NCI-H524 (cell line): ENCODE measurements around the gene IPO8.
"Not testable (repeated sequence)": the region's sequence is repeated elsewhere in the genome, so short reads cannot be mapped to it uniquely, and the experiment has no call there.

Experiments
- DNase-seq, 2 experiments: peaks; one replicate each; lab custom pipeline; 2025; lab: John Stamatoyannopoulos, UW

The IPO8 gene

GRCh38 chr12:30691122-30691879 lies 4.4 kb downstream of the IPO8 start:
- DNase-seq = peak in 1 of 2 experiments; percentile 59

GRCh38 chr12:30687265-30687986 lies 8.2 kb downstream of the IPO8 start:
- peak in 1 of 2 experiments; percentile 13 for DNase-seq

- no peak for DNase-seq
Observed at GRCh38 chr12:30679241-30679640, 16.4 kb downstream of the IPO8 start.

- no peak for DNase-seq
Observed at GRCh38 chr12:30678221-30678620, 17.4 kb downstream of the IPO8 start.

GRCh38 chr12:30661210-30661609 lies 34.5 kb downstream of the IPO8 start:
- no peak for DNase-seq

- DNase-seq = no peak
Observed at GRCh38 chr12:30652034-30652696, 43.5 kb downstream of the IPO8 start.

- DNase-seq = no peak
Observed at GRCh38 chr12:30646821-30647220, 48.8 kb downstream of the IPO8 start.

GRCh38 chr12:30643366-30643765 lies 52.3 kb downstream of the IPO8 start:
- no peak for DNase-seq

GRCh38 chr12:30640392-30640791 lies 55.3 kb downstream of the IPO8 start:
- no peak for DNase-seq

GRCh38 chr12:30635385-30635784 lies 60.3 kb downstream of the IPO8 start:
- DNase-seq = no peak

GRCh38 chr12:30631740-30632139 lies 63.9 kb downstream of the IPO8 start:
- peak; percentile 94 to 97 for DNase-seq

GRCh38 chr12:30630979-30631285 lies 64.7 kb downstream of the IPO8 start:
- DNase-seq = no peak

GRCh38 chr12:30630076-30630978 lies 65.3 kb downstream of the IPO8 start:
- DNase-seq = peak in 1 of 2 experiments; percentile 41

- no peak for DNase-seq
Observed at GRCh38 chr12:30626847-30627246, 68.8 kb downstream of the IPO8 start.

GRCh38 chr12:30624009-30624408 lies 71.7 kb downstream of the IPO8 start:
- DNase-seq = peak in 1 of 2 experiments; percentile 62

GRCh38 chr12:30622509-30622908 lies 73.2 kb downstream of the IPO8 start:
- no peak for DNase-seq

GRCh38 chr12:30621663-30622241 lies 73.9 kb downstream of the IPO8 start:
- DNase-seq = not testable (repeated sequence)

GRCh38 chr12:30617346-30618016 lies 78.2 kb downstream of the IPO8 start:
- no peak for DNase-seq

GRCh38 chr12:30614031-30614430 lies 81.6 kb downstream of the IPO8 start:
- no peak for DNase-seq

GRCh38 chr12:30613119-30613830 lies 82.4 kb downstream of the IPO8 start:
- no peak for DNase-seq
